Calu3 (cell line): ENCODE results near the gene CACNB4. TPM values are rescaled to one million over a fixed set of nuclear protein-coding genes. Genes with fewer than 3 reads are reported as not detected.
A peak's percentile ranks its signal among the peaks of the same experiment; 100 is the strongest.

Experiments used
- BruUV-seq: library from RNA; stranded (reverse); fragments of 400-500 nt; replicated peaks from 2 replicates; lab custom pipeline; 2021; lab: Mats Ljungman, UMichigan
- CTCF ChIA-PET: fragments of 300-600 bp; sonication (Branson Sonifier 250); formaldehyde crosslinking; loops from one replicate; lab custom pipeline; 2022; ENCODE audit warnings: antibody characterized with exemption; lab: Charles Lee
- DNase-seq: peaks from one replicate; pipeline ENCODE4 v3.0.0; 2022
- H3K27ac Mint-ChIP-seq: one replicate; pipeline ENCODE4 v1.8.0; 2022; ENCODE audit warnings: mixed read lengths; ENCODE audit not compliant: unreplicated experiment
- H3K27me3 Mint-ChIP-seq: one replicate; pipeline ENCODE4 v1.8.0; 2022; ENCODE audit warnings: mixed read lengths; ENCODE audit not compliant: unreplicated experiment
- H3K36me3 Mint-ChIP-seq: one replicate; pipeline ENCODE4 v1.8.0; 2022; ENCODE audit warnings: mild to moderate bottlenecking, moderate library complexity, mixed read lengths; ENCODE audit not compliant: insufficient read depth, unreplicated experiment
- H3K4me1 Mint-ChIP-seq: one replicate; pipeline ENCODE4 v1.8.0; 2022; ENCODE audit warnings: mild to moderate bottlenecking, low read depth, mixed read lengths; ENCODE audit not compliant: unreplicated experiment
- H3K4me3 Mint-ChIP-seq: one replicate; pipeline ENCODE4 v1.8.0; 2022; ENCODE audit warnings: mild to moderate bottlenecking, low read depth, moderate library complexity, mixed read lengths; ENCODE audit not compliant: unreplicated experiment
- H3K9me3 Mint-ChIP-seq: one replicate; pipeline ENCODE4 v1.8.0; 2022; ENCODE audit warnings: low read depth, mixed read lengths; ENCODE audit not compliant: unreplicated experiment
- CTCF ChIP-seq: fragments of 200-600 bp; IDR thresholded peaks from one replicate; pipeline ENCODE4 v1.8.0; 2022; ENCODE audit warnings: antibody characterized with exemption; ENCODE audit not compliant: unreplicated experiment
- intact Hi-C: fragments of 100-400 bp; cut with micrococcal nuclease; formaldehyde crosslinking; loops from one replicate; pipeline ENCODE4 v1.10.0; 2022; ENCODE audit not compliant: unreplicated experiment
- total RNA-seq: library from RNA; stranded (reverse); gene quantifications from 2 replicates; pipeline ENCODE4 v1.2.3, GENCODE V29; 2022

The CACNB4 gene
- total RNA-seq, 1 experiment from 2014 or later, result 0.33 TPM

DNA sequence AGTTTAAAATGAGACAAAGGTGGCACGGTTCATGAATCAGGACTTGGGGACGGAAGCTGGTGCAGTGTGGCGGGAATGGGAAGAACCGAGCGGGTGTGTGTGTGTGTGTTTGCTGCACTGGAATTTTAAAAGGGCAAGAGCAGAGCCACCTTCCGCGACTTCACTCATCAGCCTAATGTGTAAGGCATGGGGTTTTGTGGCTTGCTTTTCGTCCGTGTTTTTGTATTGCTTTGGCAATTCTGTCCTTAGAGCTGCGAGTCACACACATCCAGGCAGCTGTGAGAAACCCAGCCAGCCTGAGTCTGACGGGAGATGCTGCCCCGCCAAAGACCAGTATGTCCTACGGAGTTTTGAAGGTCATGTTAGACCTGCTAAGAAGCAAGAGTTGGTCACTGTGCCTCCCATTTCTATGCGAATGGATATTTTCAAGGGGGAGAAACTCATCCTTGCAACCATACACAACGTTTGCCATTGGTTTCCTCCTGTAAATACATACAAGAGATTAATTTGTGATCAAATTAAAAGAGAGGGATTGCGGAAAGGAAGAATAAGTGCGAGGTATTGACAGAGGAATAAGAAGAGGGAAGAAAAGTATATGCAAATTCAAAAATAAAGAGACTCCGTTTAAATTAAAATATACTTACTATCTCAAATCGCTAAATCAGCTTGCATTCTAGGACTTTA, 665 bp upstream of the CACNB4 start:
- H3K27ac Mint-ChIP-seq, result no peak overlapping the region
- no peak for TF ChIP-seq CTCF
- CTCF ChIA-PET, result no interaction called here
- DNase-seq, result no peak
- H3K27me3 Mint-ChIP-seq, result peaks cover 66% of the 10 kb centered on the region
- BruUV-seq, result no TSS peak
- H3K36me3 Mint-ChIP-seq, result peaks cover 18% of the 10 kb centered on the region
- intact Hi-C loops, result no loop called here
- no peaks in the 10 kb centered on the region for H3K9me3 Mint-ChIP-seq
- H3K4me1 Mint-ChIP-seq, result peaks cover 20% of the 10 kb centered on the region
- peak overlapping the region; percentile 64 for H3K4me3 Mint-ChIP-seq

GRCh38 chr2:152097801-152098495, 896 bp downstream of the CACNB4 start:
- H3K4me1 Mint-ChIP-seq, result peaks cover 20% of the 10 kb centered on the region
- H3K36me3 Mint-ChIP-seq, result peaks cover 18% of the 10 kb centered on the region
- peak overlapping the region; percentile 64 for H3K4me3 Mint-ChIP-seq
- peak; percentile 19 for DNase-seq
- BruUV-seq, result no TSS peak
- CTCF ChIA-PET, result no interaction called here
- H3K27ac Mint-ChIP-seq, result peak overlapping the region; percentile 8
- H3K27me3 Mint-ChIP-seq, result peaks cover 71% of the 10 kb centered on the region
- no peaks in the 10 kb centered on the region for H3K9me3 Mint-ChIP-seq
- TF ChIP-seq CTCF, result no peak
- intact Hi-C loops, result no loop called here

GRCh38 chr2:152097290-152097800, 1.5 kb downstream of the CACNB4 start:
- Mint-ChIP-seq H3K36me3 (peaks cover 18% of the 10 kb centered on the region), H3K9me3 (no peaks in the 10 kb centered on the region), H3K27ac (peak overlapping the region; percentile 8), H3K4me1 (peaks cover 20% of the 10 kb centered on the region), H3K4me3 (peak overlapping the region; percentile 64), H3K27me3 (peaks cover 71% of the 10 kb centered on the region)
- TF ChIP-seq CTCF, result no peak
- intact Hi-C loops, result no loop called here
- DNase-seq, result peak; percentile 2
- CTCF ChIA-PET, result no interaction called here
- no TSS peak for BruUV-seq

GRCh38 chr2:152095146-152095545, 3.7 kb downstream of the CACNB4 start:
- BruUV-seq, result no TSS peak

More at GRCh38 chr2:152095146-152095545, 3.7 kb downstream of the CACNB4 start:
- Mint-ChIP-seq H3K4me1 (peaks cover 20% of the 10 kb centered on the region), H3K27me3 (peaks cover 62% of the 10 kb centered on the region), H3K4me3 (no peak overlapping the region), H3K36me3 (peaks cover 18% of the 10 kb centered on the region), H3K9me3 (no peaks in the 10 kb centered on the region), H3K27ac (no peak overlapping the region)
- TF ChIP-seq CTCF, result no peak
- no peak for DNase-seq
- CTCF ChIA-PET, result interaction anchor here (0.5 to 0.7 kb wide), 2 partner anchors 12 to 21 kb away, joined by 3 read pairs; no protein-coding TSS in a partner anchor
- intact Hi-C loops, result no loop called here
